GM12891 (cell line): ENCODE data around the gene SLC38A11.

Experiments
- DNase-seq: peaks from one replicate; pipeline ENCODE4 v3.0.0; 2011; ENCODE audit warnings: low spot score; ENCODE audit not compliant: insufficient read length
- FAIRE-seq: peaks from 2 replicates; lab custom pipeline; 2011; peaks lifted over from hg19 to GRCh38; lab: Jason Lieb, UNC
- PAX5 ChIP-seq: IDR thresholded peaks from 2 replicates; pipeline ENCODE4 v1.6.1; 2011; ENCODE audit warnings: low read length, moderate library complexity, mild to moderate bottlenecking; ENCODE audit not compliant: insufficient read depth, severe bottlenecking
- POLR2A ChIP-seq: IDR thresholded peaks from 2 replicates; pipeline ENCODE4 v1.6.1; 2011; ENCODE audit warnings: low read depth, low read length, control low read depth
- POLR2AphosphoS5 ChIP-seq: IDR thresholded peaks from 2 replicates; pipeline ENCODE4 v1.6.1; 2011; ENCODE audit warnings: low read depth, low read length, control low read depth
- POU2F2 ChIP-seq: IDR thresholded peaks from 2 replicates; pipeline ENCODE4 v1.6.1; 2011; ENCODE audit warnings: low read depth, mild to moderate bottlenecking, control low read depth, low read length, moderate library complexity
- SPI1 ChIP-seq: IDR thresholded peaks from 2 replicates; pipeline ENCODE4 v1.6.1; 2011; ENCODE audit warnings: low read depth, low read length, control low read depth
- TAF1 ChIP-seq: IDR thresholded peaks from 2 replicates; pipeline ENCODE4 v1.6.1; 2011; ENCODE audit warnings: low read depth, low read length, control low read depth

SLC38A11 gene

DNA sequence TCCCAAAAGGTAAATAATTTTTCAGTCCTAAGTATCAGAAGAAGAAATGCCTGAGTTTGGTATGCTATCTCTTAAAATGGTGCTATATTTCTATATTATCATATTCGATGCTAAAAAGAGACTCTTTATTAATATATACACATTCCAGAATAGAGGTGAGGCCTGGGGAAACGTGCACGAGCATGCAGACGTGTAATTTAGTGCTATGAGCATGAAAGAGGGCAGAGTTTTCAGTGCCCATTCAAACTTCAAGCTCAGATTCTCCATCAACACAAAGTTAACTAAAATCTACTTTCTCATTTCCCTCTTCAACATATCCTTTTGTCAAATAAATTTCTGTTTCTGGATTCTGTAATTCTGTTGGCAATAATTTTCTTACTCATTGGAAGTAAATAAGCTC lies 108.0 kb downstream of the SLC38A11 start:
- no peak for FAIRE-seq
- no peak for DNase-seq
- no peak for TF ChIP-seq PAX5

DNA sequence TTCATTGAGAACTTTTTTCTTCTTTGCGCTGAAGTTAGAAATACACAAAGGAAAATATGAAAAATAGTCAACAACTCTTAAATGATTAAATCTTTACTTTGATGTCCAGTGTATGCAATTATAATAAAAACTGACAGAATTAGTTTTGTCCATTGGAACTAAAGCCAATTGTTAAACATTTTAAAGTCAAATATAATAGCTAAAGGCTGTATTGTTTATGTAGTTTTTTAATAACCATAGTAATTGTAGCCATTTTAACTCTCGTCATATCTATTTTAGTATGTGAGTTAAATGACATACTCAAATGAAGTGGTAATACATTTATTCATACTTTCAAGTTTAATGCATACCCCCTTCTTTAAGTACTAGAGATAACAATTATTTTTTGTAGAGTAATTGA lies 109.0 kb downstream of the SLC38A11 start:
- FAIRE-seq: no peak
- TF ChIP-seq PAX5 (no peak), SPI1 (no peak), POLR2A (no peak), POU2F2 (no peak), TAF1 (no peak), POLR2AphosphoS5 (no peak)
- no peak for DNase-seq
